MCF 10A (cell line): ENCODE measurements around the gene ENTREP1. TPM values are rescaled to one million over a fixed set of nuclear protein-coding genes. Genes with fewer than 3 reads are reported as not detected.
A peak's percentile ranks its signal among the peaks of the same experiment; 100 is the strongest.

Source experiments
- BruUV-seq: library from RNA; stranded (reverse); fragments of 400-500 nt; replicated peaks from 2 replicates; lab custom pipeline; 2021; lab: Mats Ljungman, UMichigan
- CTCF ChIA-PET: fragments of 300-600 bp; sonication (Branson Sonifier 250); formaldehyde crosslinking; extraction: SDS; loops from one replicate; lab custom pipeline; 2021; ENCODE audit warnings: antibody characterized with exemption, inconsistent platforms; lab: Yijun Ruan, JAX
- POLR2A ChIA-PET: fragments of 300-600, 350-650 bp; sonication (Branson Sonifier 250); formaldehyde crosslinking; extraction: SDS; loops from one replicate; lab custom pipeline; 2020; ENCODE audit warnings: antibody characterized with exemption, inconsistent platforms; lab: Yijun Ruan, JAX
- DNase-seq: peaks from one replicate; pipeline ENCODE4 v3.0.0-alpha.2; 2018; ENCODE audit not compliant: unreplicated experiment
- H3K27ac Mint-ChIP-seq: one replicate; pipeline ENCODE4 v1.8.0; 2022; ENCODE audit warnings: mild to moderate bottlenecking, low read depth, mixed read lengths; ENCODE audit not compliant: unreplicated experiment
- H3K27me3 Mint-ChIP-seq: one replicate; pipeline ENCODE4 v1.8.0; 2022; ENCODE audit warnings: mixed read lengths; ENCODE audit not compliant: insufficient read depth, unreplicated experiment
- H3K36me3 Mint-ChIP-seq: one replicate; pipeline ENCODE4 v1.8.0; 2022; ENCODE audit warnings: mild to moderate bottlenecking, moderate library complexity, mixed read lengths; ENCODE audit not compliant: insufficient read depth, unreplicated experiment
- H3K4me1 Mint-ChIP-seq: one replicate; pipeline ENCODE4 v1.8.0; 2022; ENCODE audit warnings: mixed read lengths; ENCODE audit not compliant: insufficient read depth, unreplicated experiment
- H3K4me3 Mint-ChIP-seq: one replicate; pipeline ENCODE4 v1.8.0; 2022; ENCODE audit warnings: mild to moderate bottlenecking, moderate library complexity, mixed read lengths; ENCODE audit not compliant: unreplicated experiment
- H3K9me3 Mint-ChIP-seq: one replicate; pipeline ENCODE4 v1.8.0; 2022; ENCODE audit warnings: mixed read lengths; ENCODE audit not compliant: unreplicated experiment
- CTCF ChIP-seq: fragments of 200-600 bp; IDR thresholded peaks from one replicate; pipeline ENCODE4 v1.8.0; 2022; ENCODE audit warnings: antibody characterized with exemption, mild to moderate bottlenecking; ENCODE audit not compliant: unreplicated experiment
- intact Hi-C: fragments of 100-400 bp; cut with micrococcal nuclease; formaldehyde crosslinking; loops from 2 replicates; pipeline ENCODE4 v1.14.1; 2022
- total RNA-seq: library from RNA; stranded (reverse); gene quantifications from 2 replicates; pipeline ENCODE4 v1.2.3, GENCODE V29; 2022

ENTREP1 gene
- total RNA-seq, 1 experiment from 2014 or later: 0.35 TPM

DNA sequence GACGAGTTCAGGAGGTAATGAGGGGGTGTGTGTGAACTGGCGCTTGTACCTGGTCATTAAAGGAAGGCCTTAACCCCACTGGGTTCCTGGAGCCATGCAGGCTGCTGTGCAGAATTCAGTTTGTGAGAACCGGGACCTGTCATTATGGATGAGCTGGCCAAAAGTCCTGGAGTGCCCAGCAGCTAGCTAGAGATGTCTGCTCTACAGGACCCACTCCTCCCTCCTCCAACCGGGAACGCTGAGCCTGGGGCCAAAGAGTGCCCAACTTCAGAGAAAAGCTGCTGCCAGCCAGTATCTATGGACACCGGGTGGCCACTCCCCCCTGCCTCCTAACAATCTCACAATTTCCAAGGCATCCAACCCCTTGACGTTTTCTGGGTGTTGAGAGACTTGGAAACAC lies 1.2 kb downstream of the ENTREP1 start:
- intact Hi-C loops: no loop called here
- Mint-ChIP-seq H3K4me3 (peak overlapping the region; percentile 62), H3K9me3 (no peaks in the 10 kb centered on the region), H3K4me1 (no peaks in the 10 kb centered on the region), H3K27me3 (peaks cover 40% of the 10 kb centered on the region), H3K27ac (no peak overlapping the region), H3K36me3 (no peaks in the 10 kb centered on the region)
- TF ChIP-seq CTCF: no peak
- POLR2A ChIA-PET: interaction anchor here (1.2 kb wide), 1 partner anchor 8 kb away, joined by 3 read pairs; no protein-coding TSS in a partner anchor
- DNase-seq: no peak
- CTCF ChIA-PET: interaction anchor here (0.6 to 0.9 kb wide), 4 partner anchors 32 to 131 kb away, joined by 3 to 4 read pairs (median 3); no protein-coding TSS in a partner anchor
- no TSS peak for BruUV-seq

GRCh38 chr9:69330580-69330979 lies 5.6 kb downstream of the ENTREP1 start:
- no TSS peak for BruUV-seq
- Mint-ChIP-seq H3K4me1 (no peaks in the 10 kb centered on the region), H3K9me3 (no peaks in the 10 kb centered on the region), H3K27me3 (peaks cover 36% of the 10 kb centered on the region), H3K4me3 (no peak overlapping the region), H3K36me3 (no peaks in the 10 kb centered on the region), H3K27ac (no peak overlapping the region)
- ChIA-PET POLR2A (no interaction called here), CTCF (no interaction called here)
- no peak for TF ChIP-seq CTCF
- DNase-seq: no peak
- intact Hi-C loops: no loop called here

DNA sequence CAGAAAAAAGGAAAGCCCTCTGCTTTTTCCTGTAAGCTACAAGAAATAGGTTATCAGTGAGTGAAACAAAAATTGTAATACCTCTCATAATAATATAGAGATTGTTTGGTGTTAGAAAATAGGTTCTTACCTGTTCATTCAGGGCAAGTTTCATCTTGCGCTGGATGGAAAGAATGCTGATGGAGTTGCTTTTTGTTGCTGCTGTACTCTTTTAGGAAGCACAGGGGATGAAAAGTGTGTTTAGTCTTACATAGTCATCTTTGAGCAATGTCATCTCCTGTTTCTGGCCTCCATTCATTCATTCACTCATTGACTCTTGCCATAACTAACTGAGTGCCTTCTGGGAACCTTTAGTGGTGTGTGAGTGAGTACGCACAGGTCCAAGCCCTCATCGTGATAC lies 6.4 kb downstream of the ENTREP1 start:
- no peak overlapping the region for H3K4me3 Mint-ChIP-seq
- H3K36me3 Mint-ChIP-seq: no peaks in the 10 kb centered on the region
- peaks cover 28% of the 10 kb centered on the region for H3K27me3 Mint-ChIP-seq
- intact Hi-C loops: no loop called here
- H3K4me1 Mint-ChIP-seq: no peaks in the 10 kb centered on the region
- no peak overlapping the region for H3K27ac Mint-ChIP-seq
- H3K9me3 Mint-ChIP-seq: no peaks in the 10 kb centered on the region
- POLR2A ChIA-PET: interaction anchor here (0.6 kb wide), 2 partner anchors 67 to 111 kb away, joined by 3 read pairs; no protein-coding TSS in a partner anchor
- DNase-seq: no peak
- BruUV-seq: no TSS peak
- no peak for TF ChIP-seq CTCF
- CTCF ChIA-PET: no interaction called here

DNA sequence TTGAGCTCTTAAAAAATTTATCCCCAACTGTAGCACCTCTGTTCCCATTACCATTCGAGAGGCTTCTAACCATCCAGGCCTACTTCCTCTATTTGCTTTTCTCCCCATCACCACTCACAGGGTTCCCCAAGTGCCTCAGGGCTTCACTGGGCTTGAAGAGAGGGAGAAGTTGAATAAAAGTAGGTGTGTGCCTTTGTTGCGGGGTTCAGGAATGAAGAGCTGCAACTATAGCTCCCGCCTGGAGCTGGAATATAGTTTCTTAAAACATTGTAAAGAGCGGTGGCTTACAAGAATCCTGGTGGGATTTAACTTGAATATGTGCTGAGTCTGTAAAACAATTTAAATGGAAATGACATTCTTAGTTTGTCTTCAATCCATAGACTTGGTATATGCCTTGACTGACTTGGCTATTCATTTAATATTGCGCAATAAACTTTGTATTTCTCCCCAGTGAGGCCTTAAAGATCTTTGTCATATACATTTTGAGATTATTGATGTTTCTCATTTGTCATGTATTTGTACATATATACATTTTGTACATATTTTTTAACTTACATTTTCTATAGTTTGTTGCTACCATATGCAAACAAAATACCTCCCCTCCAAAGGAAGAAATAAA lies 7.2 kb downstream of the ENTREP1 start:
- Mint-ChIP-seq H3K27me3 (peaks cover 20% of the 10 kb centered on the region), H3K4me3 (no peak overlapping the region), H3K36me3 (no peaks in the 10 kb centered on the region), H3K27ac (no peak overlapping the region), H3K9me3 (no peaks in the 10 kb centered on the region), H3K4me1 (no peaks in the 10 kb centered on the region)
- intact Hi-C loops: no loop called here
- no TSS peak for BruUV-seq
- DNase-seq: no peak
- POLR2A ChIA-PET: interaction anchor here (0.6 kb wide), 1 partner anchor 112 kb away, joined by 3 read pairs; no protein-coding TSS in a partner anchor
- no peak for TF ChIP-seq CTCF
- CTCF ChIA-PET: no interaction called here
